H1 (cell line): Measurements from ENCODE around the gene TOR4A. TPM values are rescaled to one million over a fixed set of nuclear protein-coding genes. Genes with fewer than 3 reads are reported as not detected.

Source experiments
- ASH2L ChIP-seq: fragments of 200-600, 300-600 bp; sonication (generic); IDR thresholded peaks from one replicate; pipeline ENCODE4 v1.7.1; 2017; ENCODE audit warnings: low read length
- BRCA1 ChIP-seq: IDR thresholded peaks from 2 replicates; pipeline ENCODE4 v1.6.1; 2012; ENCODE audit warnings: low read depth, low read length, improper control_type of control experiment
- CHD1 ChIP-seq: IDR thresholded peaks from 2 replicates; pipeline ENCODE4 v1.6.1; 2012; ENCODE audit warnings: low read depth, low read length, improper control_type of control experiment
- CREB1 ChIP-seq: IDR thresholded peaks from 2 replicates; pipeline ENCODE4 v1.6.1; 2012; ENCODE audit warnings: inconsistent platforms
- CTBP2 ChIP-seq: IDR thresholded peaks from 2 replicates; pipeline ENCODE4 v1.7.0; 2011; ENCODE audit warnings: borderline replicate concordance, mild to moderate bottlenecking, moderate library complexity, mixed read lengths, low read length; ENCODE audit not compliant: insufficient read depth, insufficient read length
- EGR1 ChIP-seq: IDR thresholded peaks from 2 replicates; pipeline ENCODE4 v1.6.1; 2011; ENCODE audit warnings: low read depth, low read length, borderline replicate concordance
- GTF2F1 ChIP-seq: IDR thresholded peaks from 2 replicates; pipeline ENCODE4 v1.6.1; 2012; ENCODE audit warnings: low read depth, low read length, improper control_type of control experiment, borderline replicate concordance
- HDAC6 ChIP-seq: IDR thresholded peaks from one replicate; pipeline ENCODE4 v1.7.1; 2012; ENCODE audit warnings: low read depth, mild to moderate bottlenecking, inconsistent platforms, low read length, moderate library complexity
- KDM4A ChIP-seq: IDR thresholded peaks from one replicate; pipeline ENCODE4 v1.7.1; 2012; ENCODE audit warnings: low read depth, mild to moderate bottlenecking, moderate library complexity, low read length, inconsistent platforms; ENCODE audit not compliant: severe bottlenecking
- KDM5A ChIP-seq: fragments of 200-600 bp; IDR thresholded peaks from 2 replicates; pipeline ENCODE4 v1.7.1; 2012; ENCODE audit warnings: mild to moderate bottlenecking, low read length, inconsistent platforms, mixed read lengths
- RFX5 ChIP-seq: IDR thresholded peaks from 2 replicates; pipeline ENCODE4 v1.6.1; 2011; ENCODE audit warnings: low read depth, low read length, improper control_type of control experiment, borderline replicate concordance
- RNF2 ChIP-seq: fragments of 200-900, 300-1000 bp; sonication (generic); IDR thresholded peaks from 2 replicates; pipeline ENCODE4 v1.7.1; 2016; ENCODE audit warnings: borderline replicate concordance, low read depth, mild to moderate bottlenecking, antibody characterized with exemption, low read length; ENCODE audit not compliant: poor library complexity, severe bottlenecking; ENCODE audit errors: missing control alignments
- SAP30 ChIP-seq: fragments of 300-600 bp; sonication (generic); IDR thresholded peaks from 2 replicates; pipeline ENCODE4 v1.7.1; 2012; ENCODE audit warnings: low read length, moderate library complexity, mild to moderate bottlenecking, inconsistent platforms; ENCODE audit not compliant: insufficient read depth, insufficient replicate concordance
- SIN3A ChIP-seq, 2 experiments: IDR thresholded peaks in 1 of 2; conservative IDR thresholded peaks in 1 of 2; 2 replicates each; pipeline ENCODE4 v1.6.1; 2011 to 2012; ENCODE audit warnings: low read length in 2 of 2, improper control_type of control experiment in 1 of 2, low read depth in 1 of 2, mild to moderate bottlenecking in 1 of 2
- SIRT6 ChIP-seq: IDR thresholded peaks from one replicate; pipeline ENCODE4 v1.7.1; 2012; ENCODE audit warnings: low read length, inconsistent platforms
- SIX5 ChIP-seq: IDR thresholded peaks from 2 replicates; pipeline ENCODE4 v1.6.1; 2011; ENCODE audit warnings: mild to moderate bottlenecking, low read depth, low read length
- SUZ12 ChIP-seq: fragments of 200-600 bp; sonication (generic); IDR thresholded peaks from 2 replicates; pipeline ENCODE4 v1.6.1; 2012; ENCODE audit warnings: mild to moderate bottlenecking, inconsistent platforms, low read length, moderate library complexity, mixed read lengths
- YY1 ChIP-seq: IDR thresholded peaks from 2 replicates; pipeline ENCODE4 v1.6.1; 2011; ENCODE audit warnings: low read depth, mild to moderate bottlenecking, low read length
- polyA plus RNA-seq, 7 experiments: library from polyadenylated mRNA; depleted of rRNA in 3 of 7; stranded (reverse) in 5 of 7; unstranded in 2 of 7; fragments of >200 nt in 5 of 7; fragments of 200-250 nt in 2 of 7; gene quantifications; 1 replicate in 5 of 7; 2 replicates in 1 of 7; 4 replicates in 1 of 7; pipeline versions ENCODE4 v1.2.1 to v1.2.3, GENCODE V29; 2011 to 2013; ENCODE audit warnings: missing spikeins in 2 of 7, mixed read lengths in 2 of 7
- total RNA-seq: library from RNA; stranded (reverse); fragmentation: NEBNext Ultra II Directional; extraction: Animal tissue kit (Norgen Biotek cat#: 25700); gene quantifications from 2 replicates; pipeline ENCODE4 v1.2.1, GENCODE V29; 2021
- TF ChIP-seq, protein P1 (sequence below): IDR thresholded peaks from 2 replicates; pipeline ENCODE4 v1.6.1; 2012; ENCODE audit warnings: inconsistent platforms
- TF ChIP-seq, protein P2 (sequence below): IDR thresholded peaks from 2 replicates; pipeline ENCODE4 v1.6.1; 2011; ENCODE audit warnings: low read length, improper control_type of control experiment

TOR4A gene
- total and polyA plus RNA-seq, 2 of the 8 experiments (the other 6 are each of a cell fraction or from before 2014, with no cell fraction given): 8.4 to 9.3 TPM

DNA sequence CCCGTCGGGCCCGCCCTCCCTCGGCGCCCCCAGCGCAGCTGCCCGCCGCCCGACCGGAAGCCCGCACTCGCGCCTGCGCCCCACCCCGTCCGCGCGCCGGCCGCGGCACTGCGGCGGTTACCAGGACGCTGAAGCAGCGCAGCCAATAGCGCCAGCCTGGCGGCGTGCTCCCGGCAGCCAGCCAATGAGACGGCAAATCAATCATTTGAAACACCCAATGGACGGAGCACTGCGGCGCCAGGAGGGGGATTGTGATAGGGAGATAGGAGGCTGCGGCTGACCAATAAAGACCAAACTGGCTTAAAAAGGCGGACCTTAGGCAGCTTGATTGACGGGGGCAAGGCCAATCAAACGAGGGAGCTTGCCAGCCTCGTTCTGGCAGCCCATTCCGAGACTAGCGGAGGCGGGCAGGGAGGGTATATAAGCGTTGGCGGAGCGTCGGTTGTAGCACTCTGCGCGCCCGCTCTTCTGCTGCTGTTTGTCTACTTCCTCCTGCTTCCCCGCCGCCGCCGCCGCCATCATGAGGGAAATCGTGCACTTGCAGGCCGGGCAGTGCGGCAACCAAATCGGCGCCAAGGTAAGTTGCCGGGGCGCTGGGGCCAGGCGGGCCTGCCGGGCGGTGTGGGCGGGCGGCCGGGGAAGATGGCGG is 36.6 kb upstream of the TOR4A start, which contains the start of gene TUBB4B (continued):
- TF ChIP-seq CTBP2: no peak
- TF ChIP-seq SIX5: no peak
- TF ChIP-seq RFX5: no peak
- TF ChIP-seq SIRT6: no peak
- TF ChIP-seq CHD1: no peak
- TF ChIP-seq SIN3A (conservative IDR thresholded peaks at IDR 0.05 in 1 of 2, IDR thresholded peaks at IDR 0.05 in 1 of 2; ENCODE audit: low read depth in 1 of 2, low read length in 2 of 2): peak in 1 of 2 experiments; percentile 9; a peak in 1 of 4 replicates
- TF ChIP-seq, protein P1, sequence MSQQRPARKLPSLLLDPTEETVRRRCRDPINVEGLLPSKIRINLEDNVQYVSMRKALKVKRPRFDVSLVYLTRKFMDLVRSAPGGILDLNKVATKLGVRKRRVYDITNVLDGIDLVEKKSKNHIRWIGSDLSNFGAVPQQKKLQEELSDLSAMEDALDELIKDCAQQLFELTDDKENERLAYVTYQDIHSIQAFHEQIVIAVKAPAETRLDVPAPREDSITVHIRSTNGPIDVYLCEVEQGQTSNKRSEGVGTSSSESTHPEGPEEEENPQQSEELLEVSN: no peak; the same call in 1 of the 2 replicates
- TF ChIP-seq, protein P2, sequence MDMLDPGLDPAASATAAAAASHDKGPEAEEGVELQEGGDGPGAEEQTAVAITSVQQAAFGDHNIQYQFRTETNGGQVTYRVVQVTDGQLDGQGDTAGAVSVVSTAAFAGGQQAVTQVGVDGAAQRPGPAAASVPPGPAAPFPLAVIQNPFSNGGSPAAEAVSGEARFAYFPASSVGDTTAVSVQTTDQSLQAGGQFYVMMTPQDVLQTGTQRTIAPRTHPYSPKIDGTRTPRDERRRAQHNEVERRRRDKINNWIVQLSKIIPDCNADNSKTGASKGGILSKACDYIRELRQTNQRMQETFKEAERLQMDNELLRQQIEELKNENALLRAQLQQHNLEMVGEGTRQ: no peak
- TF ChIP-seq RNF2: no peak
- TF ChIP-seq CREB1: no peak; the same call in none of the 2 replicates
- TF ChIP-seq EGR1: no peak; the same call in 1 of the 2 replicates
- TF ChIP-seq GTF2F1: peak; percentile 99
- no peak for TF ChIP-seq HDAC6
- no peak for TF ChIP-seq KDM5A
- TF ChIP-seq KDM4A: peak; percentile 16
- TF ChIP-seq BRCA1: no peak
- TF ChIP-seq ASH2L: no peak
- no peak for TF ChIP-seq SAP30
- peak; percentile 87 for TF ChIP-seq YY1
- no peak for TF ChIP-seq SUZ12
- TF ChIP-seq, all 59 proteins: peak for 18
